Uterus (tissue), 4 donors: ENCODE measurements around the gene CYS1. TPM values are rescaled to one million over a fixed set of nuclear protein-coding genes. Genes with fewer than 3 reads are reported as not detected.

Experiments
- DNase-seq, 2 donors: peaks; one replicate each; pipeline ENCODE4 v3.0.0-alpha.2; 2019 to 2020
- H3K27ac ChIP-seq, 2 donors: fragments of 200-600 bp; sonication (generic); 1 replicate in 1 of 2; 2 replicates in 1 of 2; pipeline ENCODE4 v1.5.1; 2016 to 2018
- H3K27me3 ChIP-seq, 2 donors: fragments of 200-600 bp; sonication (generic); one replicate each; pipeline ENCODE4 v1.5.1; 2018 to 2019; ENCODE audit warnings: control low read depth in 1 of 2
- H3K36me3 ChIP-seq, 2 donors: fragments of 200-600 bp; sonication (generic); one replicate each; pipeline ENCODE4 v1.5.1; 2019; ENCODE audit warnings: control low read depth in 1 of 2
- H3K4me1 ChIP-seq, 2 donors: fragments of 200-600 bp; sonication (generic); one replicate each; pipeline ENCODE4 v1.5.1; 2018 to 2019; ENCODE audit warnings: control low read depth in 1 of 2
- H3K4me3 ChIP-seq, 2 donors: fragments of 200-600 bp; sonication (generic); 1 replicate in 1 of 2; 2 replicates in 1 of 2; pipeline ENCODE4 v1.5.1; 2018 to 2019; ENCODE audit warnings: mild to moderate bottlenecking in 1 of 2
- H3K9me3 ChIP-seq, 2 donors: fragments of 200-600 bp; sonication (generic); one replicate each; pipeline ENCODE4 v1.5.1; 2019; ENCODE audit warnings: control low read depth in 1 of 2
- CTCF ChIP-seq, 4 experiments: fragments of 200-600 bp in 2 of 4; fragments of 450-650 bp in 2 of 4; sonication (generic) in 2 of 4; IDR thresholded peaks; one replicate each; pipeline ENCODE4 v1.5.1; 2016 to 2019; ENCODE audit warnings: antibody characterized with exemption in 4 of 4, mild to moderate bottlenecking in 2 of 4, moderate library complexity in 1 of 4
- POLR2A ChIP-seq, 2 donors: fragments of 450-650 bp; IDR thresholded peaks; one replicate each; pipeline ENCODE4 v1.6.1; 2016; ENCODE audit warnings: antibody characterized with exemption in 2 of 2, mild to moderate bottlenecking in 1 of 2, moderate library complexity in 1 of 2
- intact Hi-C: fragments of 100-400 bp; cut with DNase I; formaldehyde crosslinking; loops from one replicate; pipeline ENCODE4 v1.15.1; 2023; ENCODE audit warnings: low total_unique reads
- total RNA-seq, 4 donors: library from RNA; depleted of rRNA in 3 of 4; stranded (reverse); fragments of >200 nt in 3 of 4; gene quantifications; one replicate each; pipeline versions ENCODE4 v1.1.0 to v1.2.4, GENCODE V29; 2014 to 2023
- donor health status: DM: yes; HTN: yes; CAD: no.

The CYS1 gene
- total RNA-seq, 4 donors from 2014 or later = 7.2 to 15.5 (median 11.2) TPM

- no peaks in the 10 kb centered on the region for H3K27me3 ChIP-seq
- H3K36me3 ChIP-seq = no peaks in the 10 kb centered on the region
- H3K9me3 ChIP-seq = no peaks in the 10 kb centered on the region
- TF ChIP-seq POLR2A (IDR thresholded peaks at IDR 0.05) (no peak), CTCF (IDR thresholded peaks at IDR 0.05) (no peak)
- peak overlapping the region; percentile 20 to 41 for H3K27ac ChIP-seq
- intact Hi-C loops = no loop called here
- no peaks in the 10 kb centered on the region for H3K4me1 ChIP-seq
- no peak overlapping the region for H3K4me3 ChIP-seq
- DNase-seq = no peak
These were observed 51.7 kb downstream of the CYS1 start for GRCh38 chr2:10028407-10028987.

DNA sequence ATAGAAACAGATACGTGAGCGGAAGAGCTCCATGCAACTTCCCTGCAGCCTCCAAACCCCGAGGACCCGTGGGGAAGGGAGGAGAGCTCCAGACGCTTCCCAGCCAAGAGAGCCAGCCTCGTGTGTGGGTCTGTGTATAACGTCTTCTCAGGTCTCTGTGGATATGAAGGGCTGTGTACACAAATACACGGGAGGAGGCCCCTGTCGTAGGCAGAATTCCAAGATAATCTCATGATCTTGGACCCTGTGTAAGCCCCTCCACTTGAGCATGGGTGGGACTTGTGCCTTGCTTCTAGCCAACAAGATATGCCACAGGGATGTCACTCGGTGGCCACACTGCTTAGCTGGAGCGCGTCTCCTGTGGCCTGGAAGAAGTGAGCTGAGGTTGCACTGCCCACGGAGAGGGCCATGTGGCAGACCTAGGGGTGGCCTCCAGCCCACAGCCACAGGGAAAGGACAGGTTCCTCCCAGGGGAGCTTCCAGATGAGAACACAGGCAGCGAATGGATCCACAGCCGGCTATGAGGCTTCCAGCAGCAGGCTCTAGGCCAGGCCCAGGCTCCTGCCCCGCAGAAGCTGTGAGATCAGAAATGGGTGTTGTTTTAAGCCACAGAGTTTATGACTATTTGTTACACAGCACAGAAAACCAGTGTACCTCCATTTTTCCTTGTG is 52.4 kb downstream of the CYS1 start:
- Histone ChIP-seq H3K36me3 (no peaks in the 10 kb centered on the region), H3K4me1 (no peaks in the 10 kb centered on the region), H3K27me3 (no peaks in the 10 kb centered on the region), H3K9me3 (no peaks in the 10 kb centered on the region), H3K4me3 (no peak overlapping the region), H3K27ac (no peak overlapping the region)
- no peak for DNase-seq
- intact Hi-C loops = no loop called here
- TF ChIP-seq POLR2A (IDR thresholded peaks at IDR 0.05) (no peak), CTCF (IDR thresholded peaks at IDR 0.05) (no peak)

GRCh38 chr2:10026940-10027569 is 53.2 kb downstream of the CYS1 start:
- Histone ChIP-seq H3K36me3 (no peaks in the 10 kb centered on the region), H3K27me3 (no peaks in the 10 kb centered on the region), H3K4me1 (no peaks in the 10 kb centered on the region), H3K9me3 (no peaks in the 10 kb centered on the region), H3K27ac (no peak overlapping the region), H3K4me3 (no peak overlapping the region)
- intact Hi-C loops = no loop called here
- TF ChIP-seq CTCF (IDR thresholded peaks at IDR 0.05) (no peak), POLR2A (IDR thresholded peaks at IDR 0.05) (no peak)
- no peak for DNase-seq

- intact Hi-C loops = no loop called here
- no peak for DNase-seq
- no peaks in the 10 kb centered on the region for H3K36me3 ChIP-seq
These were observed 57.1 kb downstream of the CYS1 start for GRCh38 chr2:10022966-10023662.

More at GRCh38 chr2:10022966-10023662, 57.1 kb downstream of the CYS1 start:
- no peak overlapping the region for H3K27ac ChIP-seq
- no peaks in the 10 kb centered on the region for H3K9me3 ChIP-seq
- no peak overlapping the region for H3K4me3 ChIP-seq
- TF ChIP-seq POLR2A (IDR thresholded peaks at IDR 0.05) = no peak
- TF ChIP-seq CTCF (IDR thresholded peaks at IDR 0.05) = no peak
- no peaks in the 10 kb centered on the region for H3K4me1 ChIP-seq
- no peaks in the 10 kb centered on the region for H3K27me3 ChIP-seq
